Transverse colon (tissue), 4 donors: ENCODE data around the gene FCSK.

Source experiments
- CTCF ChIP-seq, 5 experiments: fragments of 200-600 bp in 3 of 5; fragments of 450-650 bp in 2 of 5; sonication (generic) in 3 of 5; IDR thresholded peaks; 1 replicate in 2 of 5; 2 replicates in 3 of 5; pipeline ENCODE4 v1.5.1; 2016 to 2017; ENCODE audit warnings: antibody characterized with exemption in 5 of 5, inconsistent platforms in 3 of 5, mild to moderate bottlenecking in 2 of 5, moderate library complexity in 1 of 5
- EP300 ChIP-seq: sonication (generic); formaldehyde crosslinking; IDR thresholded peaks from one replicate; pipeline ENCODE4 v1.6.1; 2017; ENCODE audit warnings: antibody characterized with exemption, low read depth
- POLR2A ChIP-seq: fragments of 450-650 bp; IDR thresholded peaks from one replicate; pipeline ENCODE4 v1.6.1; 2016; ENCODE audit warnings: antibody characterized with exemption, mild to moderate bottlenecking, moderate library complexity
- POLR2AphosphoS5 ChIP-seq, 3 donors: sonication (generic); formaldehyde crosslinking; IDR thresholded peaks; one replicate each; pipeline ENCODE4 v1.6.1; 2016; ENCODE audit warnings: antibody characterized with exemption in 3 of 3

GRCh38 chr16:70476272-70477020 is 22.1 kb downstream of the FCSK start:
- TF ChIP-seq POLR2A = no peak
- no peak for TF ChIP-seq CTCF (IDR thresholded peaks at IDR 0.05)
- TF ChIP-seq POLR2AphosphoS5 (IDR thresholded peaks at IDR 0.05) = no peak
- TF ChIP-seq EP300 = no peak
